Left cardiac atrium (tissue), 2 donors: ENCODE data around the gene WDR89. TPM values are rescaled to one million over a fixed set of nuclear protein-coding genes. Genes with fewer than 3 reads are reported as not detected.

ENCODE experiments used
- total RNA-seq, 2 donors: library from RNA; stranded (reverse); fragmentation: NEBNext Ultra II Directional; extraction: Animal tissue kit (Norgen Biotek cat#: 25700); gene quantifications; one replicate each; pipeline ENCODE4 v1.2.1, GENCODE V29; 2021
- donor health status: DM: no; HTN: yes; CAD: no; lungs with severe emphysema.
- donor health status: DM: yes; HTN: yes; CAD: no.

Gene WDR89
- total RNA-seq, 2 donors from 2014 or later: 5.5 to 8.6 TPM

Other genes starting within 250 kb of the WDR89 start
- 10 to 100 TPM; 33.4 to 36.6 TPM for gene PPP2R5E, start 98.5 kb downstream of the WDR89 start, total RNA-seq
- gene SGPP1, start 86.2 kb upstream of the WDR89 start, total RNA-seq: 1 to 10 TPM; 7.3 to 8.6 TPM
- 100 to 1,000 TPM in 1 of 2 donors, 10 to 100 TPM in 1; 96.3 to 173 TPM for gene SYNE2, start 211.1 kb upstream of the WDR89 start, total RNA-seq